Measurements from ENCODE around the gene PPP2R5C. TPM values are rescaled to one million over a fixed set of nuclear protein-coding genes. Genes with fewer than 3 reads are reported as not detected.

PPP2R5C gene
- total RNA-seq, 1 experiment from 2014 or later: 93.0 TPM

DNA sequence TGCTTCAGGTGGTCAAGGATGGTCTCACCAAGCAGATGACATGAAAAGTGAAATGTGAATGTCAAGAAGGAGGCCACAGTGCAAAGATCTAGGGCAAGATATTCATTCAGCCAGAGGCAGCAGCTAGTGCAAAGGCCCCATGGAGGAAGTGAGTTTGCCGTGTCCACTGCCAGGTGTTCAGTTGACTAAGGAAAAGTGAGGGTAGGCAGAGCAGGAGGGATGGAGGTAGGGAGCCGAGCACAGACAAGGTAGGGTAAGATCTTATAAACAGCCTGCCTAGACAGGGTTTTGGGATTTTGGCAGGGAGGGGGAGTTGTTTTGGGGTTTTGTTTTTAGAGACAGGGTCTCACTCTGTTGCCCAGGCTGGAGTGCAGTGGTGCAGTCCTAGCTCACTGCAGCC is 11.9 kb downstream of the PPP2R5C start:
- H3K4me3 Mint-ChIP-seq: no peak overlapping the region
- H4K8ac ChIP-seq (replicated peaks; ENCODE audit: insufficient read length, low read depth, low read length): no peak overlapping the region
- no peak overlapping the region for H3K27ac ChIP-seq (ENCODE audit: insufficient read length, low read depth, low read length)
- no peak overlapping the region for H2BK15ac ChIP-seq (ENCODE audit: low read depth, low read length)
- H2AK5ac ChIP-seq (ENCODE audit: insufficient read length, low read length): no peak overlapping the region
- H2BK120ac ChIP-seq (ENCODE audit: low read depth, low read length, poor library complexity, severe bottlenecking): no peak overlapping the region
- H3K4me2 ChIP-seq (ENCODE audit: insufficient read depth, insufficient read length, low read length): no peak overlapping the region
- peaks cover 11% of the 10 kb centered on the region for H3K27me3 Mint-ChIP-seq (ENCODE audit: low read depth)
- H3T11ph ChIP-seq (ENCODE audit: low read length): no peak overlapping the region
- no peaks in the 10 kb centered on the region for H4K20me1 ChIP-seq (ENCODE audit: control insufficient read depth, insufficient read depth, insufficient read length)
- no peak overlapping the region for H3K23ac ChIP-seq (ENCODE audit: insufficient read length, low read depth, low read length)
- no peak overlapping the region; a peak in 1 of 7 replicates for H3K27ac Mint-ChIP-seq
- no peaks in the 10 kb centered on the region for H3K79me1 ChIP-seq (ENCODE audit: insufficient read depth, low read depth, low read length, poor library complexity, severe bottlenecking)
- no peaks in the 10 kb centered on the region; a peak in 1 of 5 replicates for H3K9me3 Mint-ChIP-seq
- no peaks in the 10 kb centered on the region for H3K27me3 ChIP-seq (ENCODE audit: insufficient read depth, low read length)
- no peaks in the 10 kb centered on the region for H3K36me3 Mint-ChIP-seq (ENCODE audit: insufficient read depth in 1 of 3, low read depth in 3 of 3)
- H3K56ac ChIP-seq (ENCODE audit: insufficient read length, low read depth, low read length): no peak overlapping the region
- no peak overlapping the region for H4K91ac ChIP-seq (ENCODE audit: insufficient read length, low read depth, low read length)
- WGBS (ENCODE audit: extremely low coverage, insufficient read length, low lambda C conversion rate): no CpG with 5 or more reads among the region's 2 CpGs
- no peak overlapping the region for H3K18ac ChIP-seq (ENCODE audit: insufficient read length, low read depth, low read length)
- peak overlapping the region; percentile 19; the same call in 1 of the 2 replicates for H3K14ac ChIP-seq (ENCODE audit: insufficient read depth, low read length)
- H3K9ac ChIP-seq (ENCODE audit: extremely low read depth, insufficient read length, low read length): no peak overlapping the region
- H2BK12ac ChIP-seq (ENCODE audit: insufficient read length, low read depth, low read length): no peak overlapping the region
- no peak overlapping the region for H2AFZ ChIP-seq (ENCODE audit: low read length)
- H4K5ac ChIP-seq (ENCODE audit: insufficient read length, low read depth, low read length): no peak overlapping the region
- H2BK5ac ChIP-seq (ENCODE audit: insufficient read length, low read length): no peak overlapping the region
- peaks cover 2 to 7% of the 10 kb centered on the region in 2 experiments; a peak in 2 of 4 replicates for H3K4me1 Mint-ChIP-seq
- no peak for DNase-seq
- no peaks in the 10 kb centered on the region for H3K9me3 ChIP-seq (ENCODE audit: control insufficient read depth, low read depth, low read length)
- H3K23me2 ChIP-seq (ENCODE audit: insufficient read length, low read depth, low read length, poor library complexity, severe bottlenecking): no peaks in the 10 kb centered on the region
- no peak overlapping the region for H3K4ac ChIP-seq (ENCODE audit: low read depth, low read length)
- H2BK20ac ChIP-seq (ENCODE audit: low read depth, low read length, poor library complexity, severe bottlenecking): no peak overlapping the region
- H3K79me2 ChIP-seq (ENCODE audit: insufficient read depth, low read length): no peaks in the 10 kb centered on the region
- no peaks in the 10 kb centered on the region; the same call in 1 of the 2 replicates for H3K4me1 ChIP-seq (ENCODE audit: insufficient read depth, low read length)
- TF ChIP-seq CTCF (conservative IDR thresholded peaks at IDR 0.05): no peak
